CD4-positive, CD25-positive, alpha-beta regulatory T cell (primary cell): ENCODE data around the gene NEDD4. TPM values are rescaled to one million over a fixed set of nuclear protein-coding genes. Genes with fewer than 3 reads are reported as not detected.
"Not testable (repeated sequence)": the region's sequence is repeated elsewhere in the genome, so short reads cannot be mapped to it uniquely, and the experiment has no call there.

Experiments used
- ATAC-seq, 2 donors: fragments of 150-1000 bp; cut with Tn5 transposase; one replicate each; pipeline ENCODE4 v1.10.0; 2021; ENCODE audit warnings: low read depth in 2 of 2, moderate number of reproducible peaks in 2 of 2, moderate library complexity in 1 of 2
- DNase-seq, 3 donors: peaks; one replicate each; pipeline versions ENCODE4 v3.0.0 to v3.0.0-alpha.2; 2012 to 2022; ENCODE audit warnings: mixed read lengths in 1 of 3
- H3K27ac ChIP-seq: one replicate; pipeline ENCODE4 v1.7.0; 2013; ENCODE audit warnings: mild to moderate bottlenecking, low read length; ENCODE audit not compliant: insufficient read depth, poor library complexity, severe bottlenecking
- H3K27me3 ChIP-seq: one replicate; pipeline ENCODE4 v1.7.0; 2013; ENCODE audit warnings: low read length; ENCODE audit not compliant: control insufficient read depth, insufficient read depth
- H3K36me3 ChIP-seq: one replicate; pipeline ENCODE4 v1.7.0; 2013; ENCODE audit warnings: mild to moderate bottlenecking, low read length, moderate library complexity; ENCODE audit not compliant: control insufficient read depth, insufficient read depth
- H3K4me1 ChIP-seq: 2 replicates; pipeline ENCODE4 v1.7.0; 2013; ENCODE audit warnings: mild to moderate bottlenecking, low read length; ENCODE audit not compliant: insufficient read depth, control insufficient read depth, poor library complexity, severe bottlenecking
- H3K4me3 ChIP-seq: one replicate; pipeline ENCODE4 v1.7.0; 2013; ENCODE audit warnings: low read depth, mild to moderate bottlenecking, low read length, moderate library complexity
- H3K9me3 ChIP-seq, 2 experiments: 1 replicate in 1 of 2; 2 replicates in 1 of 2; pipeline ENCODE4 v1.7.0; 2013; ENCODE audit warnings: low read length in 2 of 2, mild to moderate bottlenecking in 1 of 2, moderate library complexity in 1 of 2; ENCODE audit not compliant: control insufficient read depth in 2 of 2
- H3K27ac Mint-ChIP-seq, 3 donors: one replicate each; pipeline ENCODE4 v1.8.0; 2020 to 2022; ENCODE audit warnings: mild to moderate bottlenecking in 3 of 3, mixed read lengths in 3 of 3, moderate library complexity in 2 of 3
- H3K27me3 Mint-ChIP-seq: one replicate; pipeline ENCODE4 v1.8.0; 2022; ENCODE audit warnings: mild to moderate bottlenecking, mixed read lengths
- H3K36me3 Mint-ChIP-seq: one replicate; pipeline ENCODE4 v1.8.0; 2020; ENCODE audit warnings: mixed read lengths
- H3K4me1 Mint-ChIP-seq, 4 donors: one replicate each; pipeline ENCODE4 v1.8.0; 2020 to 2022; ENCODE audit warnings: mixed read lengths in 4 of 4, mild to moderate bottlenecking in 1 of 4
- H3K4me3 Mint-ChIP-seq, 4 donors: one replicate each; pipeline ENCODE4 v1.8.0; 2020 to 2022; ENCODE audit warnings: mild to moderate bottlenecking in 4 of 4, mixed read lengths in 4 of 4, moderate library complexity in 3 of 4
- H3K9me3 Mint-ChIP-seq, 7 donors: one replicate each; pipeline ENCODE4 v1.8.0; 2020 to 2022; ENCODE audit warnings: mixed read lengths in 7 of 7, mild to moderate bottlenecking in 3 of 7, moderate library complexity in 2 of 7
- polyA plus RNA-seq, 4 donors: library from polyadenylated mRNA; unstranded; fragments of 300-500 nt; fragmentation: Illumina TruSeq; gene quantifications; one replicate each; pipeline ENCODE4 v1.2.3, GENCODE V29; 2021
- total RNA-seq: library from RNA; stranded (reverse); gene quantifications from one replicate; pipeline ENCODE4 v1.2.3, GENCODE V29; 2022

NEDD4 gene
- total and polyA plus RNA-seq, 5 donors from 2014 or later, result 2.4 to 10.0 (median 5.6) TPM

GRCh38 chr15:55954862-55955605, 38.4 kb downstream of the NEDD4 start:
- no peaks in the 10 kb centered on the region for H3K27me3 Mint-ChIP-seq
- no peak overlapping the region for H3K27ac Mint-ChIP-seq
- Histone ChIP-seq H3K36me3 (no peaks in the 10 kb centered on the region), H3K27me3 (no peaks in the 10 kb centered on the region), H3K4me1 (no peaks in the 10 kb centered on the region), H3K27ac (no peak overlapping the region), H3K9me3 (no peaks in the 10 kb centered on the region), H3K4me3 (no peak overlapping the region)
- ATAC-seq, result no peak
- DNase-seq, result no peak
- H3K4me3 Mint-ChIP-seq, result no peak overlapping the region
- H3K4me1 Mint-ChIP-seq, result peaks cover 0 to 12% (median 4%) of the 10 kb centered on the region in 4 donors
- peaks cover 0 to 5% (median 2%) of the 10 kb centered on the region in 7 donors for H3K9me3 Mint-ChIP-seq
- H3K36me3 Mint-ChIP-seq, result peaks cover 10% of the 10 kb centered on the region

- not testable (repeated sequence) for H3K4me1 Mint-ChIP-seq, H3K4me1 ChIP-seq, ATAC-seq, H3K36me3 Mint-ChIP-seq, H3K27ac ChIP-seq, H3K9me3 ChIP-seq, H3K27me3 ChIP-seq, H3K9me3 Mint-ChIP-seq, H3K27me3 Mint-ChIP-seq, H3K36me3 ChIP-seq, DNase-seq, H3K4me3 ChIP-seq, H3K4me3 Mint-ChIP-seq
- peak overlapping the region in 2 of 3 donors; percentile 1 to 2 for H3K27ac Mint-ChIP-seq
These were observed 40.7 kb downstream of the NEDD4 start for GRCh38 chr15:55952501-55953274.

GRCh38 chr15:55944606-55945005, 48.8 kb downstream of the NEDD4 start:
- Mint-ChIP-seq H3K9me3 (peaks cover 0 to 15% (median 5%) of the 10 kb centered on the region in 7 donors), H3K36me3 (peaks cover 14% of the 10 kb centered on the region)
- not testable (repeated sequence) for DNase-seq, H3K27ac ChIP-seq, H3K36me3 ChIP-seq, H3K4me3 Mint-ChIP-seq, H3K27me3 ChIP-seq, H3K27ac Mint-ChIP-seq, ATAC-seq, H3K9me3 ChIP-seq, H3K4me1 Mint-ChIP-seq, H3K4me1 ChIP-seq, H3K27me3 Mint-ChIP-seq, H3K4me3 ChIP-seq

GRCh38 chr15:55942332-55942731, 51.1 kb downstream of the NEDD4 start:
- H3K27me3 Mint-ChIP-seq, result peaks cover 5% of the 10 kb centered on the region
- no peaks in the 10 kb centered on the region for H3K9me3 ChIP-seq
- H3K27me3 ChIP-seq, result no peaks in the 10 kb centered on the region
- no peak overlapping the region for H3K4me3 Mint-ChIP-seq
- ATAC-seq, result no peak
- peaks cover 19% of the 10 kb centered on the region for H3K36me3 Mint-ChIP-seq
- no peak overlapping the region for H3K27ac ChIP-seq
- H3K4me1 ChIP-seq, result no peaks in the 10 kb centered on the region
- H3K36me3 ChIP-seq, result no peaks in the 10 kb centered on the region
- no peak overlapping the region for H3K27ac Mint-ChIP-seq
- peaks cover 0 to 4% (median 0%) of the 10 kb centered on the region in 4 donors for H3K4me1 Mint-ChIP-seq
- no peak for DNase-seq
- H3K9me3 Mint-ChIP-seq, result peaks cover 0 to 13% (median 5%) of the 10 kb centered on the region in 7 donors
- no peak overlapping the region for H3K4me3 ChIP-seq

GRCh38 chr15:55937040-55937439, 56.4 kb downstream of the NEDD4 start:
- no peaks in the 10 kb centered on the region for H3K9me3 ChIP-seq
- peaks cover 0 to 4% (median 0%) of the 10 kb centered on the region in 4 donors for H3K4me1 Mint-ChIP-seq
- H3K4me3 Mint-ChIP-seq, result no peak overlapping the region
- DNase-seq, result no peak
- H3K27ac Mint-ChIP-seq, result no peak overlapping the region
- no peaks in the 10 kb centered on the region for H3K27me3 ChIP-seq
- no peaks in the 10 kb centered on the region for H3K4me1 ChIP-seq
- H3K4me3 ChIP-seq, result no peak overlapping the region
- peaks cover 0 to 15% (median 1%) of the 10 kb centered on the region in 7 donors for H3K9me3 Mint-ChIP-seq
- no peak for ATAC-seq
- peaks cover 5% of the 10 kb centered on the region for H3K36me3 Mint-ChIP-seq
- no peak overlapping the region for H3K27ac ChIP-seq
- no peaks in the 10 kb centered on the region for H3K36me3 ChIP-seq
- peaks cover 5% of the 10 kb centered on the region for H3K27me3 Mint-ChIP-seq

GRCh38 chr15:55928955-55929354, 64.5 kb downstream of the NEDD4 start:
- H3K4me1 Mint-ChIP-seq, result peaks cover 0 to 13% (median 0%) of the 10 kb centered on the region in 4 donors
- H3K27ac Mint-ChIP-seq, result no peak overlapping the region
- Histone ChIP-seq H3K36me3 (no peaks in the 10 kb centered on the region), H3K27me3 (no peaks in the 10 kb centered on the region), H3K27ac (no peak overlapping the region), H3K4me3 (no peak overlapping the region), H3K4me1 (no peaks in the 10 kb centered on the region), H3K9me3 (no peaks in the 10 kb centered on the region)
- peaks cover 0 to 8% (median 3%) of the 10 kb centered on the region in 7 donors for H3K9me3 Mint-ChIP-seq
- peak overlapping the region in 1 of 4 donors; percentile 13 for H3K4me3 Mint-ChIP-seq
- peaks cover 7% of the 10 kb centered on the region for H3K36me3 Mint-ChIP-seq
- DNase-seq (no peak), ATAC-seq (no peak)
- no peaks in the 10 kb centered on the region for H3K27me3 Mint-ChIP-seq

- Histone ChIP-seq H3K36me3 (no peaks in the 10 kb centered on the region), H3K9me3 (no peaks in the 10 kb centered on the region), H3K4me1 (no peaks in the 10 kb centered on the region), H3K27me3 (no peaks in the 10 kb centered on the region), H3K4me3 (no peak overlapping the region), H3K27ac (no peak overlapping the region)
- Mint-ChIP-seq H3K27ac (no peak overlapping the region), H3K4me3 (no peak overlapping the region), H3K9me3 (peaks cover 0 to 3% (median 0%) of the 10 kb centered on the region in 7 donors), H3K36me3 (peaks cover 3% of the 10 kb centered on the region), H3K27me3 (no peaks in the 10 kb centered on the region), H3K4me1 (peaks cover 0 to 4% (median 2%) of the 10 kb centered on the region in 4 donors)
- DNase-seq, result no peak
- ATAC-seq, result no peak
These were observed 71.7 kb downstream of the NEDD4 start for GRCh38 chr15:55921744-55922143.
